IMR-90 (cell line): ENCODE data around the gene KRT80. TPM values are rescaled to one million over a fixed set of nuclear protein-coding genes. Genes with fewer than 3 reads are reported as not detected.

ENCODE experiments used
- ATAC-seq: fragments of 200-7000 bp; cut with Tn5 transposase; 2 replicates; pipeline ENCODE4 v1.9.1; 2020; ENCODE audit warnings: low read depth, mild to moderate bottlenecking, moderate library complexity
- BruUV-seq: library from RNA; stranded (reverse); fragments of 400-500 nt; replicated peaks from 2 replicates; lab custom pipeline; 2021; lab: Mats Ljungman, UMichigan
- CTCF ChIA-PET: fragments of 300-600 bp; formaldehyde crosslinking; extraction: SDS; loops from one replicate; lab custom pipeline; 2021; ENCODE audit warnings: antibody characterized with exemption; lab: Yijun Ruan, JAX
- POLR2A ChIA-PET: fragments of 300-600 bp; sonication (Branson Sonifier 250); formaldehyde crosslinking; loops from one replicate; lab custom pipeline; 2022; ENCODE audit warnings: antibody characterized with exemption; ENCODE audit not compliant: unreplicated experiment; lab: Charles Lee
- DNase-seq: peaks from one replicate; pipeline ENCODE4 v3.0.0; 2013
- H2AFZ ChIP-seq: replicated peaks from 2 replicates; pipeline ENCODE3; 2013; ENCODE audit warnings: low read length, mild to moderate bottlenecking; ENCODE audit not compliant: poor library complexity
- H2AK5ac ChIP-seq: 2 replicates; pipeline ENCODE4 v1.6.1; 2013; ENCODE audit warnings: low read depth, low read length, inconsistent platforms
- H2AK9ac ChIP-seq: replicated peaks from 2 replicates; pipeline ENCODE3; 2013; ENCODE audit warnings: mild to moderate bottlenecking, low read depth, low read length, moderate library complexity; ENCODE audit not compliant: poor library complexity
- H2BK120ac ChIP-seq: 2 replicates; pipeline ENCODE4 v1.6.1; 2013; ENCODE audit warnings: low read depth, low read length, inconsistent platforms
- H2BK15ac ChIP-seq: 3 replicates; pipeline ENCODE4 v1.6.1; 2013; ENCODE audit warnings: low read depth, low read length, inconsistent platforms
- H2BK20ac ChIP-seq: 2 replicates; pipeline ENCODE4 v1.6.1; 2013; ENCODE audit warnings: low read depth, mild to moderate bottlenecking, inconsistent platforms, low read length, moderate library complexity
- H2BK5ac ChIP-seq: 2 replicates; pipeline ENCODE4 v1.6.1; 2013; ENCODE audit warnings: mild to moderate bottlenecking, low read depth, low read length, inconsistent platforms; ENCODE audit not compliant: poor library complexity, severe bottlenecking
- H3K14ac ChIP-seq: replicated peaks from 2 replicates; pipeline ENCODE4 v1.6.1; 2013; ENCODE audit warnings: low read depth, low read length, inconsistent platforms
- H3K18ac ChIP-seq: 2 replicates; pipeline ENCODE4 v1.6.1; 2013; ENCODE audit warnings: low read depth, low read length, control low read depth
- H3K23ac ChIP-seq: 2 replicates; pipeline ENCODE4 v1.6.1; 2013; ENCODE audit warnings: low read depth, low read length, inconsistent platforms
- H3K27ac ChIP-seq: 2 replicates; pipeline ENCODE4 v1.5.1; 2013; ENCODE audit warnings: mild to moderate bottlenecking, control low read depth, low read length; ENCODE audit not compliant: insufficient read depth
- H3K27me3 ChIP-seq: 2 replicates; pipeline ENCODE4 v1.6.1; 2013; ENCODE audit warnings: low read length; ENCODE audit not compliant: control insufficient read depth, insufficient read depth
- H3K36me3 ChIP-seq: 2 replicates; pipeline ENCODE4 v1.6.1; 2013; ENCODE audit warnings: low read length, mixed read lengths; ENCODE audit not compliant: control insufficient read depth, insufficient read depth
- H3K4ac ChIP-seq: 2 replicates; pipeline ENCODE4 v1.6.1; 2013; ENCODE audit warnings: low read depth, low read length, inconsistent platforms
- H3K4me1 ChIP-seq: 2 replicates; pipeline ENCODE4 v1.6.1; 2013; ENCODE audit warnings: low read length, mixed read lengths; ENCODE audit not compliant: control insufficient read depth, insufficient read depth
- H3K4me2 ChIP-seq: 2 replicates; pipeline ENCODE4 v1.6.1; 2013; ENCODE audit warnings: low read depth, mild to moderate bottlenecking, control low read depth, low read length, moderate library complexity
- H3K4me3 ChIP-seq: 2 replicates; pipeline ENCODE4 v1.5.1; 2013; ENCODE audit warnings: low read depth, mild to moderate bottlenecking, control low read depth, low read length, moderate library complexity; ENCODE audit not compliant: insufficient read depth
- H3K56ac ChIP-seq: 2 replicates; pipeline ENCODE4 v1.6.1; 2013; ENCODE audit warnings: low read length, inconsistent platforms; ENCODE audit not compliant: insufficient read depth; ENCODE audit errors: extremely low read depth
- H3K79me1 ChIP-seq, 2 experiments: 2 replicates each; pipeline ENCODE4 v1.6.1; 2013; ENCODE audit warnings: low read length in 2 of 2, inconsistent platforms in 1 of 2, low read depth in 1 of 2
- H3K9ac ChIP-seq: 2 replicates; pipeline ENCODE4 v1.6.1; 2013; ENCODE audit warnings: low read depth, low read length, control low read depth
- H3K9me1 ChIP-seq: 2 replicates; pipeline ENCODE4 v1.6.1; 2013; ENCODE audit warnings: low read length, inconsistent platforms; ENCODE audit not compliant: insufficient read depth
- H3K9me3 ChIP-seq: 2 replicates; pipeline ENCODE4 v1.6.1; 2013; ENCODE audit warnings: low read length; ENCODE audit not compliant: control insufficient read depth, insufficient read depth
- H4K20me1 ChIP-seq: 2 replicates; pipeline ENCODE4 v1.6.1; 2013; ENCODE audit warnings: low read length, inconsistent platforms; ENCODE audit not compliant: insufficient read depth
- H4K5ac ChIP-seq: 2 replicates; pipeline ENCODE4 v1.6.1; 2013; ENCODE audit warnings: mild to moderate bottlenecking, low read depth, low read length, control low read depth
- H4K8ac ChIP-seq, 2 experiments: 2 replicates each; pipeline ENCODE4 v1.6.1; 2013; ENCODE audit warnings: low read depth in 2 of 2, low read length in 2 of 2, control low read depth in 1 of 2, inconsistent platforms in 1 of 2
- H4K91ac ChIP-seq: 2 replicates; pipeline ENCODE4 v1.6.1; 2013; ENCODE audit warnings: low read depth, low read length, inconsistent platforms; ENCODE audit not compliant: insufficient read depth
- CEBPB ChIP-seq: IDR thresholded peaks from 2 replicates; pipeline ENCODE4 v1.6.1; 2012; ENCODE audit warnings: low read depth, low read length, improper control_type of control experiment
- CHD1 ChIP-seq: IDR thresholded peaks from 2 replicates; pipeline ENCODE4 v1.6.1; 2012; ENCODE audit warnings: low read depth, low read length, improper control_type of control experiment
- FOS ChIP-seq: fragments of 150-350 bp; IDR thresholded peaks from 2 replicates; pipeline ENCODE4 v1.6.1; 2016; ENCODE audit warnings: low read depth, low read length
- MAZ ChIP-seq: IDR thresholded peaks from 2 replicates; pipeline ENCODE4 v1.6.1; 2012; ENCODE audit warnings: low read depth, mild to moderate bottlenecking, low read length, improper control_type of control experiment, moderate library complexity, borderline replicate concordance
- MXI1 ChIP-seq: IDR thresholded peaks from 2 replicates; pipeline ENCODE4 v1.6.1; 2012; ENCODE audit warnings: low read depth, mild to moderate bottlenecking, low read length, moderate library complexity, borderline replicate concordance
- RAD21 ChIP-seq: IDR thresholded peaks from 2 replicates; pipeline ENCODE4 v1.6.1; 2012; ENCODE audit warnings: low read length, improper control_type of control experiment
- RCOR1 ChIP-seq: IDR thresholded peaks from 2 replicates; pipeline ENCODE4 v1.6.1; 2012; ENCODE audit warnings: mild to moderate bottlenecking, low read length, improper control_type of control experiment; ENCODE audit not compliant: insufficient replicate concordance
- SMC3 ChIP-seq: fragments of 150-350 bp; IDR thresholded peaks from 2 replicates; pipeline ENCODE4 v1.6.1; 2016; ENCODE audit warnings: low read depth, mild to moderate bottlenecking, antibody characterized with exemption, low read length, moderate library complexity
- WGBS, 2 experiments: methylation state at CpG; one replicate each; pipeline versions ENCODE4 v1.1.5 to v1.1.7; 2013; ENCODE audit warnings: missing lambda C conversion rate in 2 of 2; ENCODE audit not compliant: insufficient read length in 1 of 2; ENCODE audit errors: extremely low coverage in 2 of 2; 5-methylcytosine and 5-hydroxymethylcytosine counted together
- dilution Hi-C: fragments of 300-500 bp; cut with HindIII; formaldehyde crosslinking; loops from one replicate; pipeline ENCODE4 v1.14.3; 2018; ENCODE audit warnings: low sequenced_read_pairs; ENCODE audit not compliant: unreplicated experiment
- in situ Hi-C: fragments of 300-500 bp; cut with MboI; formaldehyde crosslinking; loops from 3 replicates; pipeline ENCODE4 v1.14.3; 2019; ENCODE audit warnings: low sequenced_read_pairs, inconsistent platforms, mixed read lengths
- intact Hi-C: fragments of 100-400 bp; cut with micrococcal nuclease; formaldehyde crosslinking; loops from 2 replicates; pipeline ENCODE4 v1.10.0; 2022
- polyA plus RNA-seq, 3 experiments: library from polyadenylated mRNA; depleted of rRNA; stranded (reverse); fragments of >200 nt; gene quantifications; 2 replicates each; pipeline ENCODE4 v1.2.3, GENCODE V29; 2012; ENCODE audit warnings: low replicate concordance in 1 of 3
- total RNA-seq: library from RNA; depleted of rRNA; stranded (reverse); fragments of >200 nt; gene quantifications from 2 replicates; pipeline ENCODE4 v1.2.3, GENCODE V29; 2012
- TF ChIP-seq, protein P1 (sequence below): fragments of 150-350 bp; IDR thresholded peaks from 2 replicates; pipeline ENCODE4 v1.6.1; 2017; ENCODE audit warnings: mild to moderate bottlenecking, antibody characterized with exemption, low read length, low read depth
- TF ChIP-seq, protein P2 (sequence below): conservative IDR thresholded peaks from 2 replicates; pipeline ENCODE4 v1.5.1; 2012; ENCODE audit warnings: mild to moderate bottlenecking, low read depth, low read length, improper control_type of control experiment

The KRT80 gene
- total and polyA plus RNA-seq, 2 of the 4 experiments (the other 2 are of a cell fraction): 0.54 to 3.4 TPM

DNA sequence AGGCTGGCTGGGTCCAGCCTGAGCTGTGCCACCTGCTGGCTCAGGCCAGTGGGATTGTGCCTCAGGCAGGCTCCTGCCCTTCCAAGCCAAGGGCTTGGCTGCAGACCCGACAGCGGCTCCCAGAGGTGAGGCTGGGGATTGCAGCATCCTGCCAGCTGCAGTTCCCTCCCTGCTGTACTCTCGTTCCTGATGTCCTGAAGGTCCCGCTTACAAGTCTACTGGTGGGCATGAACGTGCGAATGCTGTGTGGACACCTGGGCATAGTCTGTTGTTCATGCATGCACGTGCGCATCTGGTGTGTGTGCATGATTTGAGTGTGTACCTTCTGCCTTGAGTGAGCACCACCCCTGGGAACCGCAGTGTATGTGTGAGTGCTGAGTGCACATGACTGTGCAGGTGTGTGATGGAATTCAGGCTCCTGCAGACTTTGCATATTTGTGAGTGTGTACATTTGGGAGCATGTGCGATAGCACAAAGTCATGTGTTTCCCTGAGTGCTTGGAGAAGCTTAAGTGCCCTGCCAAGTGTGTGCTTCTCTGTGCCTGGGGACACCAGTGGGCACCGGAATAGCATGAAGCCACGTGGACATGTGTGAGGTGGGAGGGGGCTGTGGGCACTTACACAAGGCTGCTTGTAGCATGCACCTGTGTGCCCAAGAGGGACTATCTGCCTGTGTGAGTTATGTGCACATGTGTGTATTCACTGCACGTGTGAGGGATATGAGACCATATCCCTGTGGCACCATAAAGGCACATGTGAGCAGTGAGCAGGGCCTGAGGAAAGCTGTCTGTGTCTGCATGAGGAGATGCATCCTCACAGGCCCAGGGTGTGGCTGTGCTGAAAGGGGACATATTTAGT, 22.0 kb upstream of the KRT80 start:
- Histone ChIP-seq H4K8ac (peak overlapping the region in 1 of 2 experiments; percentile 36; a peak in 1 of 4 replicates), H4K20me1 (no peaks in the 10 kb centered on the region), H2BK15ac (peak overlapping the region; percentile 53; the same call in 2 of the 3 replicates), H3K4me1 (peaks cover 9% of the 10 kb centered on the region), H3K4me3 (no peak overlapping the region), H3K9me1 (peaks cover 18% of the 10 kb centered on the region), H2AK5ac (peak overlapping the region; percentile 86), H3K27ac (no peak overlapping the region), H2AK9ac (peak overlapping the region; percentile 78), H4K91ac (peak overlapping the region; percentile 30), H3K4me2 (no peak overlapping the region), H4K5ac (no peak overlapping the region), H3K36me3 (no peaks in the 10 kb centered on the region), H2AFZ (peak overlapping the region; percentile 78), H2BK5ac (no peak overlapping the region), H3K14ac (peak overlapping the region; percentile 47; the same call in 1 of the 2 replicates), H3K56ac (no peak overlapping the region), H3K9ac (no peak overlapping the region), H3K23ac (no peak overlapping the region), H3K79me1 (no peaks in the 10 kb centered on the region), H3K18ac (no peak overlapping the region), H2BK120ac (peak overlapping the region; percentile 52), H3K27me3 (no peaks in the 10 kb centered on the region), H3K4ac (peak overlapping the region; percentile 15; the same call in 1 of the 2 replicates), H3K9me3 (no peaks in the 10 kb centered on the region), H2BK20ac (peak overlapping the region; percentile 74)
- intact Hi-C loops (loop anchor here (2.0 to 10.0 kb wide), 4 partner anchors 57 to 661 kb away; no protein-coding TSS in a partner anchor), in situ Hi-C loops (no loop called here), dilution Hi-C loops (no loop called here)
- peak; percentile 78 for DNase-seq
- CTCF ChIA-PET: interaction anchor here (0.6 to 1.9 kb wide), 16 partner anchors 8 to 172 kb away, joined by 3 to 9 read pairs (median 4); partner anchors contain the start of genes KRT80 and KRT84
- BruUV-seq: no TSS peak
- POLR2A ChIA-PET: no interaction called here
- WGBS, 2 experiments: 22% methylated on average over 9 of the region's 13 CpGs; no CpG with 5 or more reads in 1 of the 2 experiments
- TF ChIP-seq CEBPB: peak; percentile 64
- TF ChIP-seq MXI1: no peak
- no peak for TF ChIP-seq FOS
- TF ChIP-seq RAD21: peak; percentile 100
- TF ChIP-seq, protein P1, sequence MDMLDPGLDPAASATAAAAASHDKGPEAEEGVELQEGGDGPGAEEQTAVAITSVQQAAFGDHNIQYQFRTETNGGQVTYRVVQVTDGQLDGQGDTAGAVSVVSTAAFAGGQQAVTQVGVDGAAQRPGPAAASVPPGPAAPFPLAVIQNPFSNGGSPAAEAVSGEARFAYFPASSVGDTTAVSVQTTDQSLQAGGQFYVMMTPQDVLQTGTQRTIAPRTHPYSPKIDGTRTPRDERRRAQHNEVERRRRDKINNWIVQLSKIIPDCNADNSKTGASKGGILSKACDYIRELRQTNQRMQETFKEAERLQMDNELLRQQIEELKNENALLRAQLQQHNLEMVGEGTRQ: 0 out of 2 replicates have a peak, but pooled peaks have one; percentile 2
- TF ChIP-seq, protein P2, sequence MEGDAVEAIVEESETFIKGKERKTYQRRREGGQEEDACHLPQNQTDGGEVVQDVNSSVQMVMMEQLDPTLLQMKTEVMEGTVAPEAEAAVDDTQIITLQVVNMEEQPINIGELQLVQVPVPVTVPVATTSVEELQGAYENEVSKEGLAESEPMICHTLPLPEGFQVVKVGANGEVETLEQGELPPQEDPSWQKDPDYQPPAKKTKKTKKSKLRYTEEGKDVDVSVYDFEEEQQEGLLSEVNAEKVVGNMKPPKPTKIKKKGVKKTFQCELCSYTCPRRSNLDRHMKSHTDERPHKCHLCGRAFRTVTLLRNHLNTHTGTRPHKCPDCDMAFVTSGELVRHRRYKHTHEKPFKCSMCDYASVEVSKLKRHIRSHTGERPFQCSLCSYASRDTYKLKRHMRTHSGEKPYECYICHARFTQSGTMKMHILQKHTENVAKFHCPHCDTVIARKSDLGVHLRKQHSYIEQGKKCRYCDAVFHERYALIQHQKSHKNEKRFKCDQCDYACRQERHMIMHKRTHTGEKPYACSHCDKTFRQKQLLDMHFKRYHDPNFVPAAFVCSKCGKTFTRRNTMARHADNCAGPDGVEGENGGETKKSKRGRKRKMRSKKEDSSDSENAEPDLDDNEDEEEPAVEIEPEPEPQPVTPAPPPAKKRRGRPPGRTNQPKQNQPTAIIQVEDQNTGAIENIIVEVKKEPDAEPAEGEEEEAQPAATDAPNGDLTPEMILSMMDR: peak; percentile 100
- peak; percentile 100 for TF ChIP-seq SMC3
- TF ChIP-seq MAZ: peak; percentile 43; the same call in 1 of the 2 replicates
- TF ChIP-seq CHD1: peak; percentile 55; the same call in 1 of the 2 replicates
- TF ChIP-seq RCOR1: no peak
- ATAC-seq: peak; percentile 98
